Prostate gland (tissue), 2 donors: ENCODE measurements around the gene SMC1B. TPM values are rescaled to one million over a fixed set of nuclear protein-coding genes. Genes with fewer than 3 reads are reported as not detected.
A peak's percentile ranks its signal among the peaks of the same experiment; 100 is the strongest.

ENCODE experiments used
- DNase-seq: peaks from one replicate; pipeline ENCODE4 v3.0.0-alpha.2; 2019; ENCODE audit warnings: low spot score
- H3K27ac ChIP-seq, 2 donors: fragments of 200-600 bp; sonication (generic); 2 replicates each; pipeline ENCODE4 v1.5.1; 2017 to 2019
- H3K27me3 ChIP-seq: fragments of 200-600 bp; sonication (generic); replicated peaks from 2 replicates; pipeline ENCODE4 v1.5.1; 2019; ENCODE audit not compliant: insufficient read depth
- H3K36me3 ChIP-seq, 2 donors: fragments of 200-600 bp; sonication (generic); 1 replicate in 1 of 2; 2 replicates in 1 of 2; pipeline versions ENCODE4 v1.5.1 to v1.8.1; 2017 to 2019
- H3K4me1 ChIP-seq: fragments of 200-600 bp; sonication (generic); replicated peaks from 2 replicates; pipeline ENCODE4 v1.5.1; 2019
- H3K4me3 ChIP-seq, 2 donors: fragments of 200-600 bp; sonication (generic); 2 replicates each; pipeline ENCODE4 v1.5.1; 2017 to 2019
- H3K9me3 ChIP-seq: fragments of 200-600 bp; sonication (generic); 2 replicates; pipeline ENCODE4 v1.5.1; 2017
- POLR2A ChIP-seq: fragments of 450-650 bp; IDR thresholded peaks from one replicate; pipeline ENCODE4 v1.6.1; 2016; ENCODE audit warnings: antibody characterized with exemption, mild to moderate bottlenecking
- POLR2AphosphoS5 ChIP-seq: sonication (generic); formaldehyde crosslinking; IDR thresholded peaks from one replicate; pipeline ENCODE4 v1.6.1; 2017; ENCODE audit warnings: antibody characterized with exemption
- WGBS: methylation state at CpG from one replicate; pipeline ENCODE4 v1.1.5; 2018; 5-methylcytosine and 5-hydroxymethylcytosine counted together
- intact Hi-C: fragments of 100-400 bp; cut with DNase I; formaldehyde crosslinking; loops from one replicate; pipeline ENCODE4 v1.14.2; 2022
- total RNA-seq, 2 donors: library from RNA; depleted of rRNA; stranded (reverse); fragments of >200 nt; gene quantifications; one replicate each; pipeline ENCODE4 v1.1.0, GENCODE V29; 2016
- TF ChIP-seq, protein P1 (sequence below), 4 experiments: fragments of 200-600 bp in 2 of 4; fragments of 450-650 bp in 2 of 4; sonication (generic) in 2 of 4; IDR thresholded peaks; 1 replicate in 3 of 4; 2 replicates in 1 of 4; pipeline ENCODE4 v1.5.1; 2016 to 2019; ENCODE audit warnings: antibody characterized with exemption in 4 of 4, mild to moderate bottlenecking in 2 of 4, moderate library complexity in 2 of 4

The SMC1B gene
- total RNA-seq, 2 donors from 2014 or later, result 8.2 TPM; not detected in 1

DNA sequence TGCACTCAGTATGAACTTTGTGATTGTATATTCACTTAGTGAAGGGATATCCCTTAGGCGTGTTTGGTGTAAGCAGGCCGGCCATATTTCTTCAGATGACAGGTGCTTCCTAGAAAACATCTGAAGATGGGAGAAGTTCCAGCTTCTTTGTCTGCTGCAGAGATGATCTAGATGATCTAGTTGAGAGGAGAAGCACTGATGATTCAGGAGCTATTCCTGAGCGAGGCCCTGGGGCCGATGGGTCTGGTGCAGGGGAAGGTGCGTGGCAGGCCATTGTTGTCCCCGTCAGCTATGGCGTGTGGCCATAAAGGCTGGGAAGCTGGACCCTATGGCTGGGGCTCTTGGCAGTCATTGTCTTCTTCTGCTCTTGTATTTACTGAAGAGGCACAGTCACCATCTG, 89.7 kb downstream of the SMC1B start:
- Histone ChIP-seq H3K4me3 (no peak overlapping the region), H3K27me3 (no peaks in the 10 kb centered on the region), H3K36me3 (peaks cover 0 to 15% of the 10 kb centered on the region in 2 donors), H3K4me1 (peaks cover 15% of the 10 kb centered on the region), H3K27ac (peak overlapping the region in 1 of 2 donors; percentile 6), H3K9me3 (no peaks in the 10 kb centered on the region)
- intact Hi-C loops, result no loop called here
- no peak for DNase-seq
- TF ChIP-seq POLR2AphosphoS5 (no peak), POLR2A (no peak)
- TF ChIP-seq, protein P1, sequence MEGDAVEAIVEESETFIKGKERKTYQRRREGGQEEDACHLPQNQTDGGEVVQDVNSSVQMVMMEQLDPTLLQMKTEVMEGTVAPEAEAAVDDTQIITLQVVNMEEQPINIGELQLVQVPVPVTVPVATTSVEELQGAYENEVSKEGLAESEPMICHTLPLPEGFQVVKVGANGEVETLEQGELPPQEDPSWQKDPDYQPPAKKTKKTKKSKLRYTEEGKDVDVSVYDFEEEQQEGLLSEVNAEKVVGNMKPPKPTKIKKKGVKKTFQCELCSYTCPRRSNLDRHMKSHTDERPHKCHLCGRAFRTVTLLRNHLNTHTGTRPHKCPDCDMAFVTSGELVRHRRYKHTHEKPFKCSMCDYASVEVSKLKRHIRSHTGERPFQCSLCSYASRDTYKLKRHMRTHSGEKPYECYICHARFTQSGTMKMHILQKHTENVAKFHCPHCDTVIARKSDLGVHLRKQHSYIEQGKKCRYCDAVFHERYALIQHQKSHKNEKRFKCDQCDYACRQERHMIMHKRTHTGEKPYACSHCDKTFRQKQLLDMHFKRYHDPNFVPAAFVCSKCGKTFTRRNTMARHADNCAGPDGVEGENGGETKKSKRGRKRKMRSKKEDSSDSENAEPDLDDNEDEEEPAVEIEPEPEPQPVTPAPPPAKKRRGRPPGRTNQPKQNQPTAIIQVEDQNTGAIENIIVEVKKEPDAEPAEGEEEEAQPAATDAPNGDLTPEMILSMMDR (IDR thresholded peaks at IDR 0.05), result no peak
- 76% methylated on average over 7 of the region's 7 CpGs for WGBS

DNA sequence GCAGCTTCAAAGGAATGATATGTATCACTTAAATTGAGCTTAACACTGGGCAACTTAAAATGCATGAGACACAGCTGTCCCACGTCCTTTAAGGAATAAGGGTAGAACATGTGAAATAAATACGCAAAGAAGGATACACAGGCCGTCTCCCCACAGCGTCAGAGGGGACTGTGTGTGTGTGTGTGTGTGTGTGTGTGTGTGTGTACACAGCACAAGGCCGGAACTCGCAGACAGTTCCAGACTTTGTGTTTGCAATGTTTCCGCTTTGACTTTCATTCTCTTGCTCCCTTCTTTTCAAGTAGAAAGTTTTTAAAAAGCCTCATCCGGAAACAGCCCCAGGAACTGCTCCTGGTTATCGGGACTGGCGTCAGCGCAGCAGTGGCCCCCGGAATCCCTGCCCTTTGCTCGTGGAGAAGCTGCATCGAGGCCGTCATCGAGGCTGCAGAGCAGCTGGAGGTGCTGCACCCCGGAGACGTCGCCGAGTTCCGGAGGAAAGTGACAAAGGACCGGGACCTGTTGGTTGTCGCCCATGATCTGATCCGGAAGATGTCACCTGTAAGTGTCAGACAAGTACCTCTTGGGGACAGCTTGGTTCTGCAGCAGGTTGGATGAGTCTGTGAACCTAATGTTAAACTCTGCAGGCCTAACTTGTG, 90.4 kb downstream of the SMC1B start:
- Histone ChIP-seq H3K36me3 (peaks cover 0 to 15% of the 10 kb centered on the region in 2 donors), H3K4me3 (no peak overlapping the region), H3K4me1 (peaks cover 18% of the 10 kb centered on the region), H3K9me3 (no peaks in the 10 kb centered on the region), H3K27ac (peak overlapping the region; percentile 37 to 50), H3K27me3 (no peaks in the 10 kb centered on the region)
- peak; percentile 49 for DNase-seq
- 60% methylated on average over 24 of the region's 24 CpGs for WGBS
- TF ChIP-seq, protein P1 (IDR thresholded peaks at IDR 0.05), result no peak
- peak; percentile 4 for TF ChIP-seq POLR2AphosphoS5
- intact Hi-C loops, result no loop called here

DNA sequence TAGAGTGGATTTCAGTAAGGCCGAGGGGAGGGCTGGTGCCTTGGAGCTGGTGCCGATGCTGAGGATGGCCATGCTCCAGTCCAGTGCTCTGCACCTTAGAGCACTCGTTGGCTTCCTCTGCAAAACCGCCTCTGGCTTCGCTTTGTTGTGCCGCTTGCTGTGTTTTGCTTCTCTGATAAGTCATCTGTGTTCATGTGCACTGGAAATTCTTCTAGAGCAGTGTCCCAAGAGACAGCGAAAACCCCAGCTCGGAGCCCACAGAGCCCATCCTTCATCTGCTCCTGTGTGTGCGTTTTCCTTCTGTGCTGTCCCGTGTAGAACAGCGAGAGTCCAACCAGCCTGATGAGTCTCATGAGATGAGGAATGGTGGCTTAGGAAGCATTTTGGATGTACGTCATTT, 91.6 kb downstream of the SMC1B start:
- TF ChIP-seq, protein P1 (IDR thresholded peaks at IDR 0.05), result no peak
- TF ChIP-seq POLR2A (no peak), POLR2AphosphoS5 (no peak)

DNA sequence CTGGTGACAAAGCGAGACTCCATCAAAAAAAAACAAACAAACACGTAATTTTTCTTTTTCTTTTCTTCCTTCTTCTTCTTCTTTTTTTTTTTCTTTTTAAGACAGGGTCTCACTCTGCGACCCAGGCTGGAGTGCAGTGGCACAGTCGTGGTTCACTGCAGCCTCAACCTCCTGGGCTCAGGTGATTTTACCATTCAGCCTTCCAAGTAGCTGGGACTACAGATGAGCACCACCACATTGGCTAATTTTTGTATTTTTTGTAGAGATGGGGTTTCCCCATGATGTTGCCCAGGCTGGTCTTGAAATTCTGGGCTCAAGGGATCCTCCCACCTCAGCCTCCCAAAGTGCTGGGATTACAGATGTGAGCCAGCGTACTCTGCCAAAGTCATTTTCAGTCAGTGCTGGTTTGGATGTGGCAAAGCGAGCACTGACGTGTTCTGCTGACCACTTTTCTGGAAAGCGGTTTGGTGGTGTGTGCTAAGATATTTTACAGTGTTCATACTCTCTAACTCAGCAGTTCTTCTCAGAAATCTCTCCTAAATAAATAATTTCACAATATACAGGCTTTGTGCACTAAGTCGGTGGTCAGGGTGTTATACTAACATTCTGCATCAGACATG, 92.9 kb downstream of the SMC1B start:
- no peaks in the 10 kb centered on the region for H3K9me3 ChIP-seq
- TF ChIP-seq, protein P1 (IDR thresholded peaks at IDR 0.05), result no peak
- TF ChIP-seq POLR2AphosphoS5, result no peak
- no peak for TF ChIP-seq POLR2A
- H3K27me3 ChIP-seq, result no peaks in the 10 kb centered on the region
- 62% methylated on average over 9 of the region's 9 CpGs for WGBS
- H3K36me3 ChIP-seq, result peaks cover 0 to 8% of the 10 kb centered on the region in 2 donors
- peaks cover 32% of the 10 kb centered on the region for H3K4me1 ChIP-seq
- intact Hi-C loops, result no loop called here
- H3K4me3 ChIP-seq, result no peak overlapping the region
- peak overlapping the region; percentile 87 to 91 for H3K27ac ChIP-seq
- DNase-seq, result no peak

More for the DNA sequence above, 91.6 kb downstream of the SMC1B start:
- intact Hi-C loops, result no loop called here
- DNase-seq, result no peak
- no peaks in the 10 kb centered on the region for H3K27me3 ChIP-seq
- peaks cover 0 to 8% of the 10 kb centered on the region in 2 donors for H3K36me3 ChIP-seq
- H3K4me1 ChIP-seq, result peaks cover 28% of the 10 kb centered on the region
- 96% methylated on average over 12 of the region's 12 CpGs for WGBS
- peak overlapping the region in 1 of 2 donors; percentile 50 for H3K27ac ChIP-seq
- no peak overlapping the region for H3K4me3 ChIP-seq
- no peaks in the 10 kb centered on the region for H3K9me3 ChIP-seq

DNA sequence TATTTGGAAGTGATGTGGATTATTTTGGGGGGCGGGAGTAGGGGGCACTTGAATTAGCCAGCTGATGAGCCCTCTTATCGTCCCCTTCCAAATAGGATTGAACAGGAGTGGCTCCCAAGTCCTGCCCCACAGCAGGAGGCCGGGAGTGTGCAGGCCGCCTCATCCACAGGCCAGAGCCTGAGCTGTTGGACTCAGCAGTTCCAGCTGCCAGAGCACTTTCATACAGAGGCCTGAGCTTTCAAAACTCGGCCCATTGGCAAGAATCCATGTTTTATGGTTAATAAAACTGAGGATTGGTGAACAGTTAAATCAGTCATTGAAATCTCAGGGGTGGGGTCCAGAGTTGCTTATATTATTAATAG, 94.1 kb downstream of the SMC1B start:
- peaks cover 0 to 8% of the 10 kb centered on the region in 2 donors for H3K36me3 ChIP-seq
- peaks cover 33% of the 10 kb centered on the region for H3K4me1 ChIP-seq
- WGBS, result 35% methylated on average over 5 of the region's 5 CpGs
- no peaks in the 10 kb centered on the region for H3K9me3 ChIP-seq
- intact Hi-C loops, result loop anchor here (5.0 kb wide), 1 partner anchor 233 kb away; no protein-coding TSS in a partner anchor
- peak overlapping the region; percentile 87 to 91 for H3K27ac ChIP-seq
- H3K4me3 ChIP-seq, result no peak overlapping the region
- no peak for DNase-seq
- TF ChIP-seq POLR2A (no peak), POLR2AphosphoS5 (no peak)
- TF ChIP-seq, protein P1 (IDR thresholded peaks at IDR 0.05), result no peak
- H3K27me3 ChIP-seq, result no peaks in the 10 kb centered on the region
